DOHH2 (cell line): ENCODE results near the gene GNPTG.

Experiments
- H3F3A ChIP-seq: fragments of 200-600 bp; sonication (generic), shearing (Covaris generic); 2 replicates; pipeline ENCODE4 v1.6.0; 2016; ENCODE audit warnings: antibody characterized with exemption, mild to moderate bottlenecking; ENCODE audit not compliant: control insufficient read depth, insufficient read depth
- H3K27ac ChIP-seq: fragments of 200-600 bp; sonication (generic); 2 replicates; pipeline ENCODE4 v1.5.1; 2014; ENCODE audit warnings: low read depth, mild to moderate bottlenecking, low read length, moderate library complexity
- H3K27me3 ChIP-seq: fragments of 200-600 bp; sonication (generic); 2 replicates; pipeline ENCODE4 v1.6.1; 2014; ENCODE audit warnings: mild to moderate bottlenecking, low read length, mixed read lengths; ENCODE audit not compliant: control insufficient read depth
- H3K36me3 ChIP-seq: fragments of 200-600 bp; sonication (generic); 2 replicates; pipeline ENCODE4 v1.6.1; 2014; ENCODE audit warnings: mild to moderate bottlenecking, low read length, moderate library complexity, mixed read lengths; ENCODE audit not compliant: control insufficient read depth
- H3K4me1 ChIP-seq: fragments of 200-600 bp; sonication (generic); 2 replicates; pipeline ENCODE4 v1.6.1; 2014; ENCODE audit warnings: mild to moderate bottlenecking, low read length, mixed read lengths; ENCODE audit not compliant: control insufficient read depth
- H3K4me2 ChIP-seq: fragments of 200-600 bp; sonication (generic); 2 replicates; pipeline ENCODE4 v1.6.0; 2014; ENCODE audit warnings: mild to moderate bottlenecking, low read length, moderate library complexity
- H3K4me3 ChIP-seq: fragments of 200-600 bp; sonication (generic); 2 replicates; pipeline ENCODE4 v1.5.1; 2014; ENCODE audit warnings: mild to moderate bottlenecking, low read length, mixed read lengths
- H3K79me2 ChIP-seq: fragments of 200-600 bp; sonication (generic); 2 replicates; pipeline ENCODE4 v1.6.1; 2014; ENCODE audit warnings: mild to moderate bottlenecking, low read length, mixed read lengths; ENCODE audit not compliant: control insufficient read depth
- H3K9me2 ChIP-seq: fragments of 200-600 bp; sonication (generic); replicated peaks from 2 replicates; pipeline ENCODE4 v1.6.1; 2014; ENCODE audit warnings: mild to moderate bottlenecking, low read length, mixed read lengths; ENCODE audit not compliant: control insufficient read depth
- H3K9me3 ChIP-seq: fragments of 200-600 bp; sonication (generic); 2 replicates; pipeline ENCODE4 v1.6.1; 2014; ENCODE audit warnings: antibody characterized with exemption, low read length, mixed read lengths; ENCODE audit not compliant: control insufficient read depth, insufficient read depth
- H4K20me1 ChIP-seq: fragments of 200-600 bp; sonication (generic); 2 replicates; pipeline ENCODE4 v1.6.0; 2014; ENCODE audit warnings: low read depth, mild to moderate bottlenecking, antibody characterized with exemption, low read length, moderate library complexity; ENCODE audit not compliant: control insufficient read depth, insufficient read depth
- EZH2phosphoT487 ChIP-seq: fragments of 200-600 bp; sonication (generic); IDR thresholded peaks from 2 replicates; pipeline ENCODE4 v1.6.1; 2017; ENCODE audit warnings: borderline replicate concordance, mild to moderate bottlenecking, antibody characterized with exemption, low read length, moderate library complexity, mixed read lengths
- TF ChIP-seq, protein P1 (sequence below): fragments of 200-600 bp; sonication (generic); IDR thresholded peaks from one replicate; pipeline ENCODE4 v1.5.1; 2014; ENCODE audit warnings: antibody characterized with exemption, mild to moderate bottlenecking, low read depth, low read length; ENCODE audit not compliant: poor library complexity, severe bottlenecking

Gene GNPTG

DNA sequence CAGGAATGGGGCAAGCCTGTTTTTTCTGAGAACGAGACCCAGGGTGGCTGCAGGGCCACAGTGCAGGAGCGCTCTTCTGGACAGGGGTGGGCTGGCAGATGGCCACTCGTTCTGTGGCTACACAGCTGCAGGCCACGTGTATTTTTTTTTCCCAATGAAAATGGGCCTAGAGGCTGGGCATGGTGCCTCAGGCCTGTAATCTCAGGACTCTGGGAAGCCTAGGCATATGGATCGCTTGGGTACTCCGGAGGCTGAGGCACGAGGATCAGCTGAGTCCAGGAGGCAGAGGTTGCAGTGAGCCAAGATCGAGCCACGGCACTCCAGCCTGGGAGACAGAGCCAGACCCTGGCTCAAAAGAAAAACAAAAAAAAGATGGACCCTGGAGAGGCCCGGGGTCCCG, 56.0 kb downstream of the GNPTG start:
- H3K4me3 ChIP-seq, result peak overlapping the region; percentile 85
- no peaks in the 10 kb centered on the region for H3K9me2 ChIP-seq
- H3F3A ChIP-seq, result 0 out of 2 replicates have a peak, but pooled peaks cover 3% of the 10 kb centered on the region
- no peaks in the 10 kb centered on the region for H3K9me3 ChIP-seq
- H3K4me2 ChIP-seq, result peak overlapping the region; percentile 92
- H3K79me2 ChIP-seq, result peaks cover 17% of the 10 kb centered on the region
- TF ChIP-seq EZH2phosphoT487, result no peak
- TF ChIP-seq, protein P1, sequence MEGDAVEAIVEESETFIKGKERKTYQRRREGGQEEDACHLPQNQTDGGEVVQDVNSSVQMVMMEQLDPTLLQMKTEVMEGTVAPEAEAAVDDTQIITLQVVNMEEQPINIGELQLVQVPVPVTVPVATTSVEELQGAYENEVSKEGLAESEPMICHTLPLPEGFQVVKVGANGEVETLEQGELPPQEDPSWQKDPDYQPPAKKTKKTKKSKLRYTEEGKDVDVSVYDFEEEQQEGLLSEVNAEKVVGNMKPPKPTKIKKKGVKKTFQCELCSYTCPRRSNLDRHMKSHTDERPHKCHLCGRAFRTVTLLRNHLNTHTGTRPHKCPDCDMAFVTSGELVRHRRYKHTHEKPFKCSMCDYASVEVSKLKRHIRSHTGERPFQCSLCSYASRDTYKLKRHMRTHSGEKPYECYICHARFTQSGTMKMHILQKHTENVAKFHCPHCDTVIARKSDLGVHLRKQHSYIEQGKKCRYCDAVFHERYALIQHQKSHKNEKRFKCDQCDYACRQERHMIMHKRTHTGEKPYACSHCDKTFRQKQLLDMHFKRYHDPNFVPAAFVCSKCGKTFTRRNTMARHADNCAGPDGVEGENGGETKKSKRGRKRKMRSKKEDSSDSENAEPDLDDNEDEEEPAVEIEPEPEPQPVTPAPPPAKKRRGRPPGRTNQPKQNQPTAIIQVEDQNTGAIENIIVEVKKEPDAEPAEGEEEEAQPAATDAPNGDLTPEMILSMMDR, result no peak
- no peaks in the 10 kb centered on the region; the same call in 1 of the 2 replicates for H4K20me1 ChIP-seq
- H3K4me1 ChIP-seq, result peaks cover 10% of the 10 kb centered on the region
- H3K36me3 ChIP-seq, result no peaks in the 10 kb centered on the region
- no peak overlapping the region for H3K27ac ChIP-seq
- H3K27me3 ChIP-seq, result no peaks in the 10 kb centered on the region

DNA sequence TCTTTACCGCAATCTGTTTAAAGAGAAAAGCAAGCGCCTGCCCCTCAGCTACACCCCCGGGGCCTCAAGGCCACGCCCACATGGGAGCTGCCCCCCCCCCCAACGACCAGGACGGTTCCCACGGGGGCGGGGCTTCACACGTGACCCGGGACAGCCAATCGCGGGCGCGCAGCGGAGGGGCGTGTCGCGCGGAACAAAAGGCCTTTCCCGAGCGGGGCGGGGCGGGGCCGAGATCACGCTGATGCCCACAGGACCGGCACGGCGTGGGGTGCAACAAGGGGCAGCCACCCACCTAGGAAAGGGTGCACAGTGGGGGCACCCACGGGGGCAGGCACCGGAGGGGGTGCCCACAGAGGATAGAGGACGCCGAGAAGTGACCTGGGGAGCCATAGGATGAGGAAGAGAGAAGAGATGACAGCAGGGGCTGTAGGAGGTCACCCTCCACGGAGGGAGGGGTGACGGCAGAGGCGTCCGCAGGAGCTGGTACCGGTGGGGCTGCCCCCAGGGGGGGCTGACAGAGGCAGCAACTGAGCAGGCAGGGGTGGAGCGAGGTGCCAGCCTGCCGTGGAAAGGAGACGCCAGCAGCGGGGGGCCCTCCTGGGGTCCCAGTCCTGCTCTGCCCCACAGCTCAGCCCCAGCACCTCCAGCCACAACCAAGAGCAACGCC, 56.6 kb downstream of the GNPTG start:
- H3K4me3 ChIP-seq, result peak overlapping the region; percentile 85
- no peaks in the 10 kb centered on the region; the same call in 1 of the 2 replicates for H4K20me1 ChIP-seq
- H3F3A ChIP-seq, result 0 out of 2 replicates have a peak, but pooled peaks cover 4% of the 10 kb centered on the region
- H3K9me3 ChIP-seq, result no peaks in the 10 kb centered on the region
- no peak overlapping the region for H3K27ac ChIP-seq
- H3K27me3 ChIP-seq, result no peaks in the 10 kb centered on the region
- H3K4me2 ChIP-seq, result peak overlapping the region; percentile 92
- H3K9me2 ChIP-seq, result no peaks in the 10 kb centered on the region
- H3K4me1 ChIP-seq, result peaks cover 10% of the 10 kb centered on the region
- H3K36me3 ChIP-seq, result no peaks in the 10 kb centered on the region
- H3K79me2 ChIP-seq, result peaks cover 17% of the 10 kb centered on the region
- TF ChIP-seq EZH2phosphoT487, result no peak
- TF ChIP-seq, protein P1, result no peak

DNA sequence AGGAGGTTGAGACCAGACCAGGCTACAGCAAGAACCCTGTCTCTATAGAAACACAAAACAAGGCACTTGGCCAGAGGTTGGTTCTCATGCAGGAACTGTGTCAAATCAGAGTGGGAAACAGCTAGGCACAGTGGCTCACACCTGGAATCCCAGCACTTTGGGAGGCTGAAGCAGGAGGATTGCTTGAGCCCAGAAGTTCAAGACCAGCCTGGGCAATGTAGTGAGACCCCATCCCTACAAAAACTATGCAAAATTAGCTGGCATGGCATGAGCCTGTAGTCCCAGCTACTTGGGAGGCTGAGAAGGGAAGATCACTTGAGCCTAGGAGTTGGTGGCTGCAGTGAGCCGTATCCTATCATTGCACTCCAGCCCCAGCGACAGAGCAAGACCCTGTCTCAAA, 61.1 kb downstream of the GNPTG start:
- H3K79me2 ChIP-seq, result peaks cover 31% of the 10 kb centered on the region
- H3K9me2 ChIP-seq, result no peaks in the 10 kb centered on the region
- H3K27ac ChIP-seq, result no peak overlapping the region
- no peaks in the 10 kb centered on the region for H3K27me3 ChIP-seq
- no peaks in the 10 kb centered on the region for H3K9me3 ChIP-seq
- H3K4me1 ChIP-seq, result peaks cover 24% of the 10 kb centered on the region
- TF ChIP-seq, protein P1, result no peak
- no peak for TF ChIP-seq EZH2phosphoT487
- no peaks in the 10 kb centered on the region for H3K36me3 ChIP-seq
- H4K20me1 ChIP-seq, result no peaks in the 10 kb centered on the region
- H3K4me2 ChIP-seq, result no peak overlapping the region
- H3F3A ChIP-seq, result peaks cover 20% of the 10 kb centered on the region
- H3K4me3 ChIP-seq, result no peak overlapping the region
